ENCODE results near the gene AMER3.

DNA sequence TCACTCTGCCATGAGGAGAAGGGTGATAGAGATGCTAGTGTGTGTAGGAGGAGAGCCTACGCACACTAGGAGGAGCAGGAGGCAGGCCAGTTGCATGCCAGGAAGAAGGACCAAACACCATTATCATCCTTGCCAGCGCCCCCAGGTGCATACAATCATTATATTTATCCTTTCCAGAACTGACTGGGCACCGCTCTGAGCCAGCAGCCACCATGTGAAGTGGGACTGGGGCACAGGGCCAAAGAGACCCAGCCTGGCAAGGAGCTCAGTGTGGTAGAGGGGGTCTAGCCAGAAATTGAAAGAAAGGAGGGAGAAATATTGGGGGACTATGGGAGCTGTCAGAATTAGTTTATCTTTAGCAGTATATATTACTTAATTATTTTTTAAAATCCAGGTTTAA is 34.8 kb upstream of the AMER3 start:
- no peak for TF ChIP-seq CTCF (IDR thresholded peaks at IDR 0.05; ENCODE audit: poor library complexity, severe bottlenecking)
- TF ChIP-seq EP300 (conservative IDR thresholded peaks at IDR 0.05; ENCODE audit: poor library complexity, severe bottlenecking) = no peak
- TF ChIP-seq POLR2AphosphoS5 (IDR thresholded peaks at IDR 0.05) = no peak
- no peak for TF ChIP-seq MXI1 (conservative IDR thresholded peaks at IDR 0.05; ENCODE audit: poor library complexity, severe bottlenecking)
- TF ChIP-seq REST (IDR thresholded peaks at IDR 0.05; ENCODE audit: borderline replicate concordance) = no peak

All from neural cell (in vitro differentiated cells).